Activated CD4-positive, alpha-beta memory T cell treated with anti-CD3 and anti-CD28 coated beads for 36 hours (primary cell): ENCODE data around the gene HP. TPM values are rescaled to one million over a fixed set of nuclear protein-coding genes. Genes with fewer than 3 reads are reported as not detected.
"Not testable (repeated sequence)": the region's sequence is repeated elsewhere in the genome, so short reads cannot be mapped to it uniquely, and the experiment has no call there.

Experiments used
- CTCF ChIA-PET: fragments of 350-600 bp; sonication (Branson Sonifier 250); formaldehyde crosslinking; loops from one replicate; lab custom pipeline; 2021; ENCODE audit warnings: antibody characterized with exemption, inconsistent platforms; lab: Charles Lee
- POLR2A ChIA-PET: fragments of 350-600 bp; sonication (Branson Sonifier 250); formaldehyde crosslinking; loops from one replicate; lab custom pipeline; 2021; ENCODE audit warnings: antibody characterized with exemption; lab: Charles Lee
- DNase-seq: peaks from one replicate; pipeline ENCODE4 v3.0.0-alpha.2; 2020
- H3K27ac Mint-ChIP-seq: one replicate; pipeline ENCODE4 v1.8.0; 2021; ENCODE audit warnings: mixed read lengths
- H3K27me3 Mint-ChIP-seq: one replicate; pipeline ENCODE4 v1.8.0; 2021; ENCODE audit warnings: mixed read lengths
- H3K36me3 Mint-ChIP-seq: one replicate; pipeline ENCODE4 v1.8.0; 2021; ENCODE audit warnings: mixed read lengths
- H3K4me1 Mint-ChIP-seq: one replicate; pipeline ENCODE4 v1.8.0; 2021; ENCODE audit warnings: low read depth, mixed read lengths
- H3K4me3 Mint-ChIP-seq: one replicate; pipeline ENCODE4 v1.8.0; 2021; ENCODE audit warnings: mild to moderate bottlenecking, mixed read lengths
- H3K9me3 Mint-ChIP-seq: one replicate; pipeline ENCODE4 v1.8.0; 2021; ENCODE audit warnings: mixed read lengths
- intact Hi-C: fragments of 100-400 bp; cut with micrococcal nuclease; formaldehyde crosslinking; loops from one replicate; pipeline ENCODE4 v1.15.1; 2023
- total RNA-seq, 2 experiments: library from RNA; stranded (reverse); gene quantifications; one replicate each; pipeline ENCODE4 v1.2.3, GENCODE V29; 2021

The HP gene
- total RNA-seq, 2 experiments from 2014 or later, result not detected

DNA sequence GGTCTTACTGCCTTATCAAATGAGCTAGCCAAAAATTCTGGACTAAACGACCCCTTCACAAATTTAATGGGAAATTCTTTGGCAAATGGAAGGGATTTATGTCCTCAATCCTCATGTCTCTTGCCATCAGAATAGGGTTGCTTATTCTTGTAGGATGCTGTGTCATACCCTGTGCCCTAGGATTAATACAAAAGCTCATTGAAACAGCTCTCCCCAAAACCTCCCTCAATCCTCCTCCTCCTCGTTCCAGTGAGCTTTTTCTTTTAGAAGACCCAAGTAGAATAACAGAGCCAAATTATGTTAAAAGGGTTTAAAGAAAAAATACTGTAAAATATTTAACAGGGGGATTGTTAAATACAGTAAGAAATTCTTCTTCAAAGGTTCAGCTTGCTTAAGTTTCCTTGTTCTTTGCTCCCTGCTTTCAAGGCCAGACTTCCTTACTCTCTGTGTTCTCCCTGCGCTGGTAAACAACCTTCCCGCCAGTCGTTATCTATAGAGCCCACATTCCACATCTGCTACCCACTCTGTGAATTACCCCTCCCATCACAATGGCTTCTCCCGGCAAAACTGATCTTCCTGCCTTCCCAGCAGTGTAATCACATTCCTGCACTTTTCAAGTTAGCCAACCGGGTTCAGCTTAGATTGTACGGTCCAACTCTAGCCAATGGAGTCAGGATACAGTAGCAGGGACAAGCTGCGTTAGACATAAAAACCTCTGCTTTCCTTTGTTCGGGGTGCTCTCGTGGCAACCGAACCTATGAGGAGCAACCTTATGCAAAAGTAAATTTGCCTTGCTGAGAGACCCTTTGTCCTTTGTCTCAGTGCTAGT is 18.4 kb downstream of the HP start:
- ChIA-PET CTCF (no interaction called here), POLR2A (no interaction called here)
- intact Hi-C loops, result no loop called here
- no peak for DNase-seq
- Mint-ChIP-seq H3K4me3 (no peak overlapping the region), H3K27ac (no peak overlapping the region), H3K9me3 (no peaks in the 10 kb centered on the region), H3K27me3 (no peaks in the 10 kb centered on the region), H3K4me1 (no peaks in the 10 kb centered on the region), H3K36me3 (no peaks in the 10 kb centered on the region)

DNA sequence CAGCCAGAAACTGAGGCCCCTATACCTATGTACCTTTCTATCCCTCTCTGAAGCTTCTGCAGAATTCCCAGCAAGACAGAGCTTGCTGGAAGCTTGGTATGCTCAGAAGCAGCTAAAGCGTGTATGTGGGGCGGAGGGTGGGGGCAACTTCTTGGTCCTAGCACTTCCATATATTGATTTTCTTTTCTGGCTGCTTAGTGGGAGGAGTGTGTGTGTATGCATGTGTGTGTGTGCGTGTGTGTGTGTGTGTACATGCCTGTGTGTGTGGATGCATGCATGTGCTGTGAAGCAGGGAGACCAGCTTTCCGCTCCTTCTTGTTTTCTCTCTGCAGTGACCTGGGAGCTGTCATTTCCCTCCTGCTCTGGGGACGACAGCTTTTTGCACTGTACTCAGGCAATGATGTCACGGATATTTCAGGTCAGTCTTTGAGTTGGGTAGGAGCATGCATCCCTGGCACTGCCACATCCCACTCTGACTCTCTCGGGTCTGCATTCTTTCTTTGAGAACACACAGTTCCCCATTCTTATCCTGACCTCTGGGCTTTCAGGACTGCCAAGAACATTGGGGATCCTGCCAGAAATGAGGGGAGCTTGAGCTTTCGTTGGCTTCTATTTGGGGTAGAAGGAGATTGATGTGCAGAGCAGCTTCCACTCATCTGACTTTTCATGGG is 19.4 kb downstream of the HP start:
- ChIA-PET CTCF (no interaction called here), POLR2A (no interaction called here)
- no peaks in the 10 kb centered on the region for H3K4me1 Mint-ChIP-seq
- H3K4me3 Mint-ChIP-seq, result no peak overlapping the region
- no peak overlapping the region for H3K27ac Mint-ChIP-seq
- H3K27me3 Mint-ChIP-seq, result no peaks in the 10 kb centered on the region
- intact Hi-C loops, result no loop called here
- no peak for DNase-seq
- H3K36me3 Mint-ChIP-seq, result no peaks in the 10 kb centered on the region
- H3K9me3 Mint-ChIP-seq, result no peaks in the 10 kb centered on the region

DNA sequence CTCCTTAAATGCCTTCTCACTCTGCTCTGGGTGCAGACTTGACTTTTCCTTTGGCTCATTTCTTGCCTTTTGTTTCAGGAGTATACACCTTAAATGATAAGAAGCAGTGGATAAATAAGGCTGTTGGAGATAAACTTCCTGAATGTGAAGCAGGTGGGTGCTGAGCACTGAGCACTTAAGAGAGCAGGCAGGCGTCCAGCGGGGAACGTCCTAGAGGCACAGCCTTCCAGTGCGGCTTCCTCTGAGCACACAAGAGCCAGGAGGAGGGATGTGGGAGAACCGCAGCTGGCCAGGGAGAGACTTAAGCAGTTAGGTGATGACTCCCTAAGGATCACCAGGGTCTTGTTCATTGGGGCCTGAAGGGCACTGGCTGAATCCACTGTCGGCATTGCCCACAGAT is 20.8 kb downstream of the HP start:
- H3K27ac Mint-ChIP-seq, H3K4me3 Mint-ChIP-seq, POLR2A ChIA-PET, H3K27me3 Mint-ChIP-seq, intact Hi-C loops, H3K9me3 Mint-ChIP-seq, H3K4me1 Mint-ChIP-seq, DNase-seq, H3K36me3 Mint-ChIP-seq, CTCF ChIA-PET: not testable (repeated sequence)

DNA sequence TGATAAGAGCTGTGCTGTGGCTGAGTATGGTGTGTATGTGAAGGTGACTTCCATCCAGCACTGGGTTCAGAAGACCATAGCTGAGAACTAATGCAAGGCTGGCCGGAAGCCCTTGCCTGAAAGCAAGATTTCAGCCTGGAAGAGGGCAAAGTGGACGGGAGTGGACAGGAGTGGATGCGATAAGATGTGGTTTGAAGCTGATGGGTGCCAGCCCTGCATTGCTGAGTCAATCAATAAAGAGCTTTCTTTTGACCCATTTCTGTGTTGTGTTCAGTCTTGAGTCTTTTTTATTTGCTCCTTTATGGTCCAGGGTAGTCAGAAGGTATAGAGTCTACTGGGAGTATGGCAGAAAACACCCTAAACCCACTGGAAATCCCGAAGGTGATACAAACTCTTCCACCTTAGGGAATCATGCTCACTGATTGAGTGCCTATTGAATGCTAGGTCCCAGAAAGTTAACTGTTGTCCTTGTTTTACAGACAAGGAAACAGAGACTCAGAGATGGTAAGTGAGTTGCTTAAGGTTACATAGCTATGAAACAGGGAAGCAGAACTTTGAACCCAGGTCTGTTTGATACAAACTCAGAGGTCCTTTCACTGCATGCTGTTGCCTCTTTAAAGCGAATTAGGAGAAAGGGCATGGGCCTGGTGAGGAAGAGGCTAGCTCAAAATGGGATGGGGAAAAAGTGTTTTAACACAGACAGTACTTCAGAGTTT is 22.8 kb downstream of the HP start:
- CTCF ChIA-PET, result not testable (repeated sequence)

DNA sequence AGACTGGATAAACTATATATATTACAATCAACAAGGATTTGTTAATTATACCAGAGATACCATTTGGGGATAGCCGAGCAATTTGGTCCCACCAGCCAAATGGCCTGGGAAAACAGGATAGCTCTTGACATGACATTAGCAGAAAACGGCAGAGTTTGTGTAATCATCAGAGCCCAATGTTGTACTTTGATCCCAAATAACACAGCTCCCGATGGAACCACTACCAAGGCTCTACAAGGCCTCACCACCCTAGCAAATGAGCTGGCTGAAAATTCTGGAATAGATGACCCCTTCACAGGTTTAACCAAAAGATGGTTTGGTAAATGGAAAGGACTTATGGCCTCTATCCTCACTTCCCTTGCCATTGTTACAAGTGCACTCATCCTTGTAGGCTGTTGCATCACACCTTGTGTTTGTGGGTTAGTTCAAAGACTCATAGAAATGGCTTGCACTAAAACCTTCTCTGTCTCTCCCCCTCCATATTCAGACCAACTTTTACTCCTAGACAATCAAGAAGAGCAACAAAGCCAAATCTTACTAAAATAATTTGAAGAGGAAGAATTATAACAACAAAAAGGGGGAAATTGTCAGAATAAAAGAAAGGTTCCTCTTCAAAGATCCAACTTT is 29.6 kb downstream of the HP start:
- CTCF ChIA-PET, result no interaction called here
- H3K27ac Mint-ChIP-seq, result no peak overlapping the region
- DNase-seq, result no peak
- no peak overlapping the region for H3K4me3 Mint-ChIP-seq
- H3K27me3 Mint-ChIP-seq, result no peaks in the 10 kb centered on the region
- peaks cover 40% of the 10 kb centered on the region for H3K36me3 Mint-ChIP-seq
- no peaks in the 10 kb centered on the region for H3K4me1 Mint-ChIP-seq
- POLR2A ChIA-PET, result interaction anchor here (1.8 kb wide), 1 partner anchor 10 kb away, joined by 4 read pairs; the partner anchor contains the start of genes DHX38 and TXNL4B
- peaks cover 7% of the 10 kb centered on the region for H3K9me3 Mint-ChIP-seq
- intact Hi-C loops, result no loop called here

More for the DNA sequence above, 22.8 kb downstream of the HP start:
- intact Hi-C loops, H3K9me3 Mint-ChIP-seq, H3K4me1 Mint-ChIP-seq, H3K4me3 Mint-ChIP-seq, DNase-seq, H3K27me3 Mint-ChIP-seq, H3K36me3 Mint-ChIP-seq, H3K27ac Mint-ChIP-seq: not testable (repeated sequence)
- POLR2A ChIA-PET, result interaction anchor here (0.5 kb wide), 1 partner anchor 11 kb away, joined by 3 read pairs; no protein-coding TSS in a partner anchor

DNA sequence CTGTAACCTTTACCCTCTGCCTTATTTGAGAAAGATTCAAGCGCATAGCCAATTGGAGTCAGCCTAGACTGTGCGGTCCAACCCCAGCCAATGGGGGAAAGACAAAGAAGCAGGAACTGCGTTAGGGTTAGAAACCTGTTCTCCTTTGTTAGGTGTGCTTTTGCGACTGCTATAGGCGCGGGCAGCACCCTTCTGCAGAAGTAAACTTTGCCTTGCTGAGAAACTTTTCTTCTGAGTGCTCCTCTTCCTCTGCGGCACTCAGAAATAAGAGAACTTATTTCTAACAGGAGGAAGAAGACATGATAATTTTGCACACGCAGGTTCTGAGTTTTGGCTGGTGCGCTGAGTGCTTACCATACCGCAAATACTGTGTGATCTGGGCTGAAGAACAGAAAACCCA is 30.1 kb downstream of the HP start:
- peaks cover 7% of the 10 kb centered on the region for H3K9me3 Mint-ChIP-seq
- POLR2A ChIA-PET, result interaction anchor here (1.8 kb wide), 1 partner anchor 9 kb away, joined by 4 read pairs; the partner anchor contains the start of genes DHX38 and TXNL4B
- no peaks in the 10 kb centered on the region for H3K4me1 Mint-ChIP-seq
- no peak for DNase-seq
- H3K27me3 Mint-ChIP-seq, result no peaks in the 10 kb centered on the region
- H3K27ac Mint-ChIP-seq, result no peak overlapping the region
- no peak overlapping the region for H3K4me3 Mint-ChIP-seq
- peaks cover 46% of the 10 kb centered on the region for H3K36me3 Mint-ChIP-seq
- intact Hi-C loops, result no loop called here
- CTCF ChIA-PET, result interaction anchor here (1.0 kb wide), 1 partner anchor 40 kb away, joined by 3 read pairs; no protein-coding TSS in a partner anchor

DNA sequence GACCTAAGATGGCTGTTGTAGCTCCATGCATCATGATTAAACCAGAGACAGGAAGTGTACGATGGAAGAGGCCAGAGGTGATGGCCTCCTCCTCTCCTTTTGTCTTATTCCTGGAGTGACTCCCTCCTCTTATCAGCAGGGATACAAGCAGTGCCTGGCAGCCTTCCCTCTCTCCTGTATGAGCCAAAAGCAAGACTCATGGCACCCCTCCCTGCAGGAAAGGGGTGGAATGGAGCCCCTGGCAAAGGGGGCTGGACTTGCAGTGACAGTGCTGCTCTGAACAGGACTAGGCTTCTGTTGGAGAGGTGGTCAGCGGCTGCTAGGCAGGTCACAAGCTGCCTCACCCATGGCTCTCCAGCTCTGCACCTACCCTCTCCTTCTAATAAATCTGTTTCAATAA is 30.7 kb downstream of the HP start:
- DNase-seq, result no peak
- ChIA-PET CTCF (interaction anchor here (1.0 kb wide), 1 partner anchor 40 kb away, joined by 3 read pairs; no protein-coding TSS in a partner anchor), POLR2A (no interaction called here)
- H3K4me1 Mint-ChIP-seq, result no peaks in the 10 kb centered on the region
- intact Hi-C loops, result no loop called here
- no peak overlapping the region for H3K27ac Mint-ChIP-seq
- no peaks in the 10 kb centered on the region for H3K27me3 Mint-ChIP-seq
- no peak overlapping the region for H3K4me3 Mint-ChIP-seq
- peaks cover 47% of the 10 kb centered on the region for H3K36me3 Mint-ChIP-seq
- peaks cover 7% of the 10 kb centered on the region for H3K9me3 Mint-ChIP-seq

DNA sequence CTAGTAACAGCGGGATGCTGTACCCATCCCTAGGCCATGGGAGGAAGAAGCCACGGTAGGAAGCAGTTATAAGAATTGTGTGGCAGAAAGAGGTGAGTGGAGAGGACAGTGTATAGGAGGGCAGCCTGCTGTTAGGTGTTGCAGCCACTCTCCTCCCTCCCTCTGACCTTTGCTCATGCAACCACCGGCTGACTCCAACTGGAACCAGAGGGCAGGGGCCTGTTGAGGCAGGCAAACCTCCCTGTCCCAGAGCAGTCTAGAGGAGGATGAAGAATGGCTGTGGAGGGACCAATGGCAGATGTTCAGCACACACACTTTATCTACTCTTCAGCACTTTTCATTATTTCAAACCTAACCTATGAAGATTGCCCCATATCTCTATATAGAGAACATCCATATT is 36.9 kb downstream of the HP start:
- intact Hi-C loops, result loop anchor here (5.0 kb wide), 2 partner anchors 369 to 609 kb away; partner anchors contain the start of gene PHLPP2
- Mint-ChIP-seq H3K4me3 (peak overlapping the region; percentile 9), H3K4me1 (peaks cover 31% of the 10 kb centered on the region), H3K36me3 (peaks cover 25% of the 10 kb centered on the region), H3K27ac (no peak overlapping the region), H3K9me3 (no peaks in the 10 kb centered on the region), H3K27me3 (no peaks in the 10 kb centered on the region)
- no peak for DNase-seq
- ChIA-PET POLR2A (interaction anchor here (1.0 kb wide), 1 partner anchor 73 kb away, joined by 3 read pairs; no protein-coding TSS in a partner anchor), CTCF (no interaction called here)

DNA sequence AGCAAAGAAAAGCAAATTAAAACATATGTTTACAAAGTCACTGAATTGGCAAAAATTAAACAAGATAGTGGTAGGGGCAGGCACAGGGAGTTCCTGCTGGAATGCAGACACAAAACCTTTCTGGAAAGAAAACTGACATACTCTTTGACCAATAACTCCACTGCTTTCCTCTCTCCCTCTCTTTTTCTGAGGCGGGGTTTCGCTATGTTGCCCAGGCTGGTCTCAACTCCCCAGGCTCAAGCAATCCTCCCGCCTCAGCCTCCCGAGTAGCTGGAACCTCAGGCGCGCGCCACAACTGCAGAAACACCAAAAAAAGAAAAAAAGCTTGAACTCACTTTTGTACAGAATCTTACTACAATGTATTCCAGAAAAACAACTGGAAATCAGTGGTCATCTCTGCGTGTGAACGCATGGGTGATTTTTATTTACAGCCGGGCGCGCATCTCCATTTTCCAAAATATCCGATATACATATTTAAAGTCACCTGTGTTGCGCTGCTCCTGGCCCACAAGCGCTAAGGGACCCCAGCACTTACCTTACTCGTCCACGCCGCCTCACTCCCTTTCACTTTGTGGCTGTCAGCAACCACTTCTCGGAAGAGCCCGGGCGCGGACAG is 38.6 kb downstream of the HP start:
- H3K27ac Mint-ChIP-seq, result peak overlapping the region; percentile 94
- peaks cover 26% of the 10 kb centered on the region for H3K36me3 Mint-ChIP-seq
- CTCF ChIA-PET, result interaction anchor here (1.0 kb wide), 1 partner anchor 132 kb away, joined by 3 read pairs; no protein-coding TSS in a partner anchor

DNA sequence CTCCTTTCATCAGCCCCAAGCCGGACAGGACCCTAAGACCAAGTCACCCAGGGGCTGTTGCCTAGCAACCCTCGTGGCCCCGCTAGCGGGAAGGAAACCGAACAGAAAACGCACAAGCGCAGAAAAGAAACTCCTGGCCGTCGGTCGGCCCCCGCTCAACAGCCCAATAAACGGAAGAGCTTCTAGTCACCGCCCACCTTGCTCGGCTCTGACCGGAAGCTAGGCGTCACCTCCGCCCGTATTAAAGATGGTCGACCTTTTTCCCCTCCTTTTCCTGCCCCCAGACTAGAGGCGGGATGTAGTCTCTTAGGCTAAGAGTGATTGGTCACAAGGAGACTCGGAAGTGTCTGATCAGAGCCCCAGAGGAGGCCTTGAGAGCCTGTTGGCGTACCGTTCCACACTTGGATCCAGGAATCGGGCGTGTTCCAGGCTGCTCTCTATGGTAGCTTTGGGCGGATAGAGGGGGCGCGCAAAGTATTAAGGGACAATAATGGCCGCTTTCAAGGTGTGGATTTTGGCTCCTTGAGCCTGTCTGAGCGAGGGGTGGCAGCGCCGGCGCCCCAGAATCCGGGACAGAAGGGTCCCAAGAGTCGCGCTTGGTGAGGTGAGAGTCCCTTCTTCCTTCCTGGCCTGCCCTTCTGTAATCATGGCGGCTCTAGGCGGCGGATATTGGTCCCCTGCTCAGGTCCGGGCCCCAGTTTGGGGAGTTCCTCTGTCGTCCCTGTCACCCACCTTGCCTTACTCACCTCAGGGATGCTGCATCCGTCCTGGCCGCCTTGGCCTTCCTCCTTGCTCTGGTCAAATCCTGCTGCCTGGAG is 39.4 kb downstream of the HP start, which contains the start of the genes DHX38 and TXNL4B:
Gene DHX38 (plus strand): TSS at position 400 of the 818 bp plus-strand sequence. CDS start 2,311 bp downstream, outside the sequence.
Gene TXNL4B (minus strand): TSS at position 173 of the 818 bp plus-strand sequence. CDS start 2,871 bp downstream, outside the sequence.
- Mint-ChIP-seq H3K27ac (peak within 1 kb of the TSS; percentile 94), H3K36me3 (peaks cover 25% of the 10 kb centered on the region), H3K27me3 (no peaks in the 10 kb centered on the region), H3K4me3 (peak within 1 kb of the TSS; percentile 96), H3K4me1 (peaks cover 33% of the 10 kb centered on the region), H3K9me3 (no peaks in the 10 kb centered on the region)
- ChIA-PET POLR2A (interaction anchor here (0.5 to 1.3 kb wide), 6 partner anchors 9 to 1658 kb away, joined by 3 to 8 read pairs (median 4); partner anchors contain the start of gene IST1), CTCF (interaction anchor here (0.6 to 2.0 kb wide), 4 partner anchors 27 to 220 kb away, joined by 3 to 7 read pairs (median 4); no protein-coding TSS in a partner anchor)
- intact Hi-C loops, result loop anchor here (1.0 to 5.0 kb wide), 8 partner anchors 25 to 611 kb away; partner anchors contain the start of genes AP1G1, DHODH, IST1 and PHLPP2
- peak; percentile 96 for DNase-seq

More for the DNA sequence above, 38.6 kb downstream of the HP start:
- peak; percentile 28 for DNase-seq
- POLR2A ChIA-PET, result interaction anchor here (0.6 to 1.3 kb wide), 4 partner anchors 10 to 419 kb away, joined by 3 to 8 read pairs (median 4); partner anchors contain the start of gene IST1
- intact Hi-C loops, result loop anchor here (1.0 to 5.0 kb wide), 8 partner anchors 24 to 611 kb away; partner anchors contain the start of genes AP1G1, DHODH, IST1 and PHLPP2
- Mint-ChIP-seq H3K4me3 (peak overlapping the region; percentile 96), H3K4me1 (peaks cover 33% of the 10 kb centered on the region), H3K9me3 (no peaks in the 10 kb centered on the region), H3K27me3 (no peaks in the 10 kb centered on the region)
